Activated T-helper 1 cell treated with anti-CD3 and anti-CD28 coated beads, Interleukin-2, amount 50 U/mL, for 16 hours (primary cell): Measurements from ENCODE around the gene C2CD4A.
"Not testable (repeated sequence)": the region's sequence is repeated elsewhere in the genome, so short reads cannot be mapped to it uniquely, and the experiment has no call there.

Source experiments
- DNase-seq, 2 donors: peaks; one replicate each; pipeline ENCODE4 v3.0.0-alpha.2; 2020; ENCODE audit warnings: low read depth in 1 of 2, low spot score in 1 of 2

The C2CD4A gene

GRCh38 chr15:62066663-62067447 lies at the start of gene C2CD4A:
Gene C2CD4A (plus strand): TSS chr15:62066977. CDS start chr15:62067614, 637 bp downstream.
- DNase-seq, result peak; percentile 30 to 35

- no peak for DNase-seq
Observed at GRCh38 chr15:62020576-62021160, 46.1 kb upstream of the C2CD4A start.

- DNase-seq, result no peak
Observed at GRCh38 chr15:62021991-62022600, 44.7 kb upstream of the C2CD4A start.

GRCh38 chr15:62026487-62027262 lies 40.1 kb upstream of the C2CD4A start:
- no peak for DNase-seq

GRCh38 chr15:62027263-62027565 lies 39.6 kb upstream of the C2CD4A start:
- DNase-seq, result no peak

- DNase-seq, result no peak
Observed at GRCh38 chr15:62027916-62028315, 38.9 kb upstream of the C2CD4A start.

GRCh38 chr15:62035256-62035924 lies 31.4 kb upstream of the C2CD4A start:
- DNase-seq, result no peak

GRCh38 chr15:62046078-62046743 lies 20.6 kb upstream of the C2CD4A start:
- no peak for DNase-seq

GRCh38 chr15:62047282-62047827 lies 19.4 kb upstream of the C2CD4A start:
- DNase-seq, result no peak

- not testable (repeated sequence) for DNase-seq
Observed at GRCh38 chr15:62048254-62048653, 18.5 kb upstream of the C2CD4A start.

- no peak for DNase-seq
Observed at GRCh38 chr15:62050115-62050514, 16.7 kb upstream of the C2CD4A start.

GRCh38 chr15:62051166-62051565 lies 15.6 kb upstream of the C2CD4A start:
- DNase-seq, result no peak

- no peak for DNase-seq
Observed at GRCh38 chr15:62052713-62053112, 14.1 kb upstream of the C2CD4A start.

GRCh38 chr15:62053439-62054085 lies 13.2 kb upstream of the C2CD4A start:
- no peak for DNase-seq

- DNase-seq, result no peak
Observed at GRCh38 chr15:62054979-62055378, 11.8 kb upstream of the C2CD4A start.

GRCh38 chr15:62057341-62057980 lies 9.3 kb upstream of the C2CD4A start:
- DNase-seq, result no peak

GRCh38 chr15:62058327-62059028 lies 8.3 kb upstream of the C2CD4A start:
- no peak for DNase-seq

- DNase-seq, result no peak
Observed at GRCh38 chr15:62059108-62059815, 7.5 kb upstream of the C2CD4A start.
